ENCODE data around the gene PLAU. TPM values are rescaled to one million over a fixed set of nuclear protein-coding genes. Genes with fewer than 3 reads are reported as not detected.

Gene PLAU
- polyA plus RNA-seq, 2 of the 4 experiments (the other 2 are of a cell fraction), result 75.8 to 82.6 TPM

- Histone ChIP-seq H3K4me2 (peak overlapping the region; percentile 90), H3K9me3 (no peaks in the 10 kb centered on the region), H3K4me1 (peaks cover 31% of the 10 kb centered on the region), H3K27ac (peak overlapping the region; percentile 76 to 96), H3K4me3 (peak overlapping the region; percentile 90)
- no peak for DNase-seq (ENCODE audit: low read depth in 1 of 2, low spot score in 1 of 2)
- ATAC-seq, result no peak
- no peak for TF ChIP-seq EHMT2 (IDR thresholded peaks at IDR 0.05; ENCODE audit: low read depth)
- no peak for TF ChIP-seq KDM5A (IDR thresholded peaks at IDR 0.05)
- no peak for TF ChIP-seq RNF2 (IDR thresholded peaks at IDR 0.05; ENCODE audit: borderline replicate concordance, low read depth)
- TF ChIP-seq EHF (CRISPR knock-in tag; IDR thresholded peaks at IDR 0.05), result no peak
- TF ChIP-seq MAX (IDR thresholded peaks at IDR 0.05), result no peak
- no peak for TF ChIP-seq CHD2 (IDR thresholded peaks at IDR 0.05; ENCODE audit: low read length, partially characterized antibody)
- TF ChIP-seq REST (IDR thresholded peaks at IDR 0.05), result no peak
- no peak for TF ChIP-seq HOXA7 (CRISPR knock-in tag; IDR thresholded peaks at IDR 0.05)
- TF ChIP-seq FOSL2 (IDR thresholded peaks at IDR 0.05), result no peak
- TF ChIP-seq FOSL2 (CRISPR knock-in tag; IDR thresholded peaks at IDR 0.05), result no peak
- TF ChIP-seq MAZ (IDR thresholded peaks at IDR 0.05; ENCODE audit: borderline replicate concordance, low read depth, low read length), result no peak
- no peak for TF ChIP-seq BCL3 (IDR thresholded peaks at IDR 0.05)
- CTCF ChIA-PET, result interaction anchor here (1.1 to 21.5 kb wide), 3 partner anchors 10 to 21 kb away, joined by 3 to 565 read pairs (median 18); no protein-coding TSS in a partner anchor
- FAIRE-seq, result no peak
- 78% methylated on average over 17 of the region's 33 CpGs for WGBS (ENCODE audit: missing lambda C conversion rate)
- POLR2A ChIA-PET, result interaction anchor here (1.5 kb wide), 1 partner anchor 10 kb away, joined by 4 read pairs; no protein-coding TSS in a partner anchor
Measured at GRCh38 chr10:73873142-73873837, 37.6 kb upstream of the PLAU start.

GRCh38 chr10:73873838-73874215 lies 37.1 kb upstream of the PLAU start:
- no peaks in the 10 kb centered on the region for H3K9me3 ChIP-seq
- TF ChIP-seq TFCP2L1 (CRISPR knock-in tag; IDR thresholded peaks at IDR 0.05) (no peak), RARB (CRISPR knock-in tag; IDR thresholded peaks at IDR 0.05) (no peak), POLR2A (IDR thresholded peaks at IDR 0.05; ENCODE audit: low read length) (no peak), BCL3 (IDR thresholded peaks at IDR 0.05) (no peak), CTCF (IDR thresholded peaks at IDR 0.05) (no peak), CBX2 (IDR thresholded peaks at IDR 0.05; ENCODE audit: borderline replicate concordance, low read depth) (no peak), GATA3 (IDR thresholded peaks at IDR 0.05; ENCODE audit: borderline replicate concordance) (no peak), HMGXB4 (CRISPR knock-in tag; IDR thresholded peaks at IDR 0.05; ENCODE audit: borderline replicate concordance) (no peak), ZNF302 (CRISPR knock-in tag; IDR thresholded peaks at IDR 0.05) (no peak), RCOR1 (IDR thresholded peaks at IDR 0.05; ENCODE audit: low read depth, low read length) (no peak)
- POLR2A ChIA-PET, result interaction anchor here (1.5 kb wide), 1 partner anchor 11 kb away, joined by 4 read pairs; no protein-coding TSS in a partner anchor
- H3K4me2 ChIP-seq, result peak overlapping the region; percentile 90
- CTCF ChIA-PET, result interaction anchor here (3.1 to 21.5 kb wide), 3 partner anchors 13 to 66 kb away, joined by 17 to 565 read pairs (median 18); no protein-coding TSS in a partner anchor
- H3K27ac ChIP-seq, result peak overlapping the region; percentile 76 to 96
- FAIRE-seq (no peak), ATAC-seq (peak in 1 of 2 experiments; percentile 11; a peak in 2 of 6 replicates), DNase-seq (ENCODE audit: low read depth in 1 of 2, low spot score in 1 of 2) (no peak)
- peaks cover 31% of the 10 kb centered on the region for H3K4me1 ChIP-seq
- WGBS (ENCODE audit: missing lambda C conversion rate), result no CpG with 5 or more reads among the region's 39 CpGs
- peak overlapping the region; percentile 90 for H3K4me3 ChIP-seq

Data from A549 (cell line).